OCI-LY3 (cell line): ENCODE data around the gene DHRS11.

ENCODE experiments used
- H2AFZ ChIP-seq: fragments of 200-600, 300-600 bp; shearing (Covaris generic); 2 replicates; pipeline ENCODE4 v1.6.0; 2014; ENCODE audit warnings: antibody characterized with exemption, low read depth, low read length
- H3K27ac ChIP-seq: fragments of 200-600, 300-600 bp; sonication (generic); 2 replicates; pipeline ENCODE4 v1.5.1; 2014; ENCODE audit warnings: mild to moderate bottlenecking, low read length, moderate library complexity, mixed read lengths
- H3K27me3 ChIP-seq: fragments of 200-600, 300-600 bp; sonication (generic); 2 replicates; pipeline ENCODE4 v1.6.1; 2014; ENCODE audit warnings: low read depth, low read length, mixed read lengths
- H3K36me3 ChIP-seq: fragments of 200-600, 300-600 bp; sonication (generic); replicated peaks from 2 replicates; pipeline ENCODE3; 2014; ENCODE audit warnings: low read depth, low read length, mixed read lengths
- H3K4me1 ChIP-seq: fragments of 300-600, 200-600 bp; sonication (generic); 2 replicates; pipeline ENCODE4 v1.6.1; 2014; ENCODE audit warnings: low read length, mixed read lengths
- H3K4me2 ChIP-seq: fragments of 200-600, 300-600 bp; sonication (generic); 2 replicates; pipeline ENCODE4 v1.6.1; 2014; ENCODE audit warnings: low read length, mixed read lengths
- H3K4me3 ChIP-seq: fragments of 300-600, 200-600 bp; sonication (generic); 2 replicates; pipeline ENCODE4 v1.5.1; 2014; ENCODE audit warnings: antibody characterized with exemption, mild to moderate bottlenecking, low read length, moderate library complexity
- H3K79me2 ChIP-seq: fragments of 300-600, 200-600 bp; shearing (Covaris generic); 2 replicates; pipeline ENCODE4 v1.6.1; 2014; ENCODE audit warnings: mild to moderate bottlenecking, low read length, mixed read lengths
- H3K9ac ChIP-seq: fragments of 300-600, 200-600 bp; shearing (Covaris generic); 2 replicates; pipeline ENCODE4 v1.6.0; 2014; ENCODE audit warnings: mild to moderate bottlenecking, low read length, moderate library complexity
- H3K9me3 ChIP-seq: fragments of 200-600, 300-600 bp; shearing (Covaris generic); 2 replicates; pipeline ENCODE4 v1.6.1; 2014; ENCODE audit warnings: low read length, mixed read lengths; ENCODE audit not compliant: insufficient read depth
- H4K20me1 ChIP-seq: fragments of 200-600, 300-600 bp; sonication (generic); 2 replicates; pipeline ENCODE4 v1.6.1; 2016; ENCODE audit warnings: low read length, mixed read lengths; ENCODE audit not compliant: insufficient read depth
- CTCF ChIP-seq: fragments of 200-600, 300-600 bp; sonication (generic); IDR thresholded peaks from 2 replicates; pipeline ENCODE4 v1.5.1; 2014; ENCODE audit warnings: antibody characterized with exemption, low read length, low read depth
- EZH2phosphoT487 ChIP-seq: fragments of 200-600 bp; shearing (Covaris generic); IDR thresholded peaks from 2 replicates; pipeline ENCODE4 v1.6.1; 2018; ENCODE audit warnings: antibody characterized with exemption, mixed run types, low read depth

DHRS11 gene

GRCh38 chr17:36591434-36592315, at the start of gene DHRS11:
DHRS11 (plus strand) TSS chr17:36591879; CDS start chr17:36592010, 131 bp downstream.
- H3K4me1 ChIP-seq, result peaks cover 13% of the 10 kb centered on the region
- no peak within 1 kb of the TSS for H3K27ac ChIP-seq
- peak within 1 kb of the TSS; percentile 80 for H3K4me2 ChIP-seq
- no peaks in the 10 kb centered on the region for H3K79me2 ChIP-seq
- no peak for TF ChIP-seq CTCF
- no peak for TF ChIP-seq EZH2phosphoT487
- peak within 1 kb of the TSS; percentile 74 for H3K9ac ChIP-seq
- no peaks in the 10 kb centered on the region for H3K9me3 ChIP-seq
- H2AFZ ChIP-seq, result no peak within 1 kb of the TSS
- peaks cover 21% of the 10 kb centered on the region for H3K36me3 ChIP-seq
- no peaks in the 10 kb centered on the region for H4K20me1 ChIP-seq
- H3K27me3 ChIP-seq, result no peaks in the 10 kb centered on the region
- peak within 1 kb of the TSS; percentile 82 for H3K4me3 ChIP-seq

- Histone ChIP-seq H3K9me3 (no peaks in the 10 kb centered on the region), H3K4me2 (no peak overlapping the region), H3K36me3 (peaks cover 16% of the 10 kb centered on the region), H4K20me1 (peaks cover 17% of the 10 kb centered on the region), H2AFZ (no peak overlapping the region), H3K9ac (no peak overlapping the region), H3K27me3 (no peaks in the 10 kb centered on the region), H3K27ac (no peak overlapping the region), H3K4me3 (no peak overlapping the region), H3K4me1 (peaks cover 16% of the 10 kb centered on the region), H3K79me2 (peaks cover 43% of the 10 kb centered on the region)
- TF ChIP-seq CTCF (no peak), EZH2phosphoT487 (no peak)
These were observed 48.9 kb upstream of the DHRS11 start for GRCh38 chr17:36542755-36543154.

- Histone ChIP-seq H3K27me3 (no peaks in the 10 kb centered on the region), H3K4me3 (peak overlapping the region; percentile 97), H2AFZ (0 out of 2 replicates have a peak overlapping the region, but pooled peaks have one; percentile 97), H3K4me2 (peak overlapping the region; percentile 81), H3K9ac (peak overlapping the region; percentile 99), H3K9me3 (no peaks in the 10 kb centered on the region), H3K36me3 (peaks cover 14% of the 10 kb centered on the region), H3K79me2 (peaks cover 53% of the 10 kb centered on the region), H4K20me1 (peaks cover 26% of the 10 kb centered on the region), H3K4me1 (peaks cover 18% of the 10 kb centered on the region), H3K27ac (peak overlapping the region; percentile 92)
- TF ChIP-seq EZH2phosphoT487, result no peak
- TF ChIP-seq CTCF, result peak; percentile 33; the same call in 1 of the 2 replicates
These were observed 47.7 kb upstream of the DHRS11 start for GRCh38 chr17:36544044-36544306.

GRCh38 chr17:36544307-36545076, 47.2 kb upstream of the DHRS11 start, which contains the start of gene GGNBP2:
GGNBP2 (plus strand) TSS chr17:36544919; CDS start chr17:36545725, 806 bp downstream.
- H3K4me3 ChIP-seq, result peak within 1 kb of the TSS; percentile 97
- H3K27me3 ChIP-seq, result no peaks in the 10 kb centered on the region
- H3K79me2 ChIP-seq, result peaks cover 58% of the 10 kb centered on the region
- peaks cover 15% of the 10 kb centered on the region for H3K36me3 ChIP-seq
- H2AFZ ChIP-seq, result peak within 1 kb of the TSS; percentile 97
- H3K4me1 ChIP-seq, result peaks cover 20% of the 10 kb centered on the region
- no peaks in the 10 kb centered on the region for H3K9me3 ChIP-seq
- H3K9ac ChIP-seq, result peak within 1 kb of the TSS; percentile 99
- no peak for TF ChIP-seq EZH2phosphoT487
- TF ChIP-seq CTCF, result no peak
- H3K27ac ChIP-seq, result peak within 1 kb of the TSS; percentile 92
- H3K4me2 ChIP-seq, result peak within 1 kb of the TSS; percentile 92
- H4K20me1 ChIP-seq, result peaks cover 31% of the 10 kb centered on the region
